OCI-LY3 (cell line): ENCODE data around the gene GSTT2B.
"Not testable (repeated sequence)": the region's sequence is repeated elsewhere in the genome, so short reads cannot be mapped to it uniquely, and the experiment has no call there.

Source experiments
- H2AFZ ChIP-seq: fragments of 200-600, 300-600 bp; shearing (Covaris generic); 2 replicates; pipeline ENCODE4 v1.6.0; 2014; ENCODE audit warnings: antibody characterized with exemption, low read depth, low read length
- H3K27ac ChIP-seq: fragments of 200-600, 300-600 bp; sonication (generic); 2 replicates; pipeline ENCODE4 v1.5.1; 2014; ENCODE audit warnings: mild to moderate bottlenecking, low read length, moderate library complexity, mixed read lengths
- H3K27me3 ChIP-seq: fragments of 200-600, 300-600 bp; sonication (generic); 2 replicates; pipeline ENCODE4 v1.6.1; 2014; ENCODE audit warnings: low read depth, low read length, mixed read lengths
- H3K36me3 ChIP-seq: fragments of 200-600, 300-600 bp; sonication (generic); replicated peaks from 2 replicates; pipeline ENCODE3; 2014; ENCODE audit warnings: low read depth, low read length, mixed read lengths
- H3K4me1 ChIP-seq: fragments of 300-600, 200-600 bp; sonication (generic); 2 replicates; pipeline ENCODE4 v1.6.1; 2014; ENCODE audit warnings: low read length, mixed read lengths
- H3K4me2 ChIP-seq: fragments of 200-600, 300-600 bp; sonication (generic); 2 replicates; pipeline ENCODE4 v1.6.1; 2014; ENCODE audit warnings: low read length, mixed read lengths
- H3K4me3 ChIP-seq: fragments of 300-600, 200-600 bp; sonication (generic); 2 replicates; pipeline ENCODE4 v1.5.1; 2014; ENCODE audit warnings: antibody characterized with exemption, mild to moderate bottlenecking, low read length, moderate library complexity
- H3K79me2 ChIP-seq: fragments of 300-600, 200-600 bp; shearing (Covaris generic); 2 replicates; pipeline ENCODE4 v1.6.1; 2014; ENCODE audit warnings: mild to moderate bottlenecking, low read length, mixed read lengths
- H3K9ac ChIP-seq: fragments of 300-600, 200-600 bp; shearing (Covaris generic); 2 replicates; pipeline ENCODE4 v1.6.0; 2014; ENCODE audit warnings: mild to moderate bottlenecking, low read length, moderate library complexity
- H3K9me3 ChIP-seq: fragments of 200-600, 300-600 bp; shearing (Covaris generic); 2 replicates; pipeline ENCODE4 v1.6.1; 2014; ENCODE audit warnings: low read length, mixed read lengths; ENCODE audit not compliant: insufficient read depth
- H4K20me1 ChIP-seq: fragments of 200-600, 300-600 bp; sonication (generic); 2 replicates; pipeline ENCODE4 v1.6.1; 2016; ENCODE audit warnings: low read length, mixed read lengths; ENCODE audit not compliant: insufficient read depth
- EZH2phosphoT487 ChIP-seq: fragments of 200-600 bp; shearing (Covaris generic); IDR thresholded peaks from 2 replicates; pipeline ENCODE4 v1.6.1; 2018; ENCODE audit warnings: antibody characterized with exemption, mixed run types, low read depth
- TF ChIP-seq, protein P1 (sequence below): fragments of 200-600, 300-600 bp; sonication (generic); IDR thresholded peaks from 2 replicates; pipeline ENCODE4 v1.5.1; 2014; ENCODE audit warnings: antibody characterized with exemption, low read length, low read depth

The GSTT2B gene

DNA sequence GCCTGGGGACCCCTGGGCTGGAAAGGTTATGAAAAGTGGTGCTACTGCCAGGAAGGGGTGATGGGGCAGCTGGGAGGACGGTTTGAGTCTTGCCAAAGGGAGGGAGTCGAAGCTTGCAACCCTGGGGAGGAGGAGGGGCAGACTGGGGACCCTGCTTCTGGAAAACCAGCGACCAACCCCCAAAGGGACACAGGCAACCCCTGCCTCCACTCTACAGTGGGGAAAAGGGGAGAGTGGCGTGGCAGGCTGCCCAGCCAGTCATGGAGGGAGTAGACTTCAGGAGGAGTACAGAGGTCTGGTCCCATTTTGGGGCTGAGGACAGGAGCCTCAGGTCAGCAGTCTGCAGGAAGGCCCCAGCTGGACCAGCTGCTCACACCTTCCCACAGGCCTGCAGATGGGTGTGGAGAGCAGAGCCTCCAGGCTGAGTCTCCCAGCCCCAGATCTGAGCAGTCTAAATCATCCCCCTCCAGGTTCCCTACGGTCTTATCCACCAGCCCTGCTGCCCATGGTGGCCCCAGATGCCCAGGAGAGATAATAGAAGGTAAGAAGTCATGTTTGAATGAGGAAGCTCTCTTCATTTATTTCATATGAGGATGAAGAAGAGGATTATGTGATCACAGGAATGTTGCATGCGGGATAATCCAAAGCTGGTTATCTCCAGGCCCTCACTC, 10.0 kb upstream of the GSTT2B start:
- no peak overlapping the region for H3K4me3 ChIP-seq
- peaks cover 30% of the 10 kb centered on the region for H3K36me3 ChIP-seq
- no peaks in the 10 kb centered on the region for H3K27me3 ChIP-seq
- H3K9me3 ChIP-seq: no peaks in the 10 kb centered on the region
- H3K27ac ChIP-seq: no peak overlapping the region
- TF ChIP-seq, protein P1, sequence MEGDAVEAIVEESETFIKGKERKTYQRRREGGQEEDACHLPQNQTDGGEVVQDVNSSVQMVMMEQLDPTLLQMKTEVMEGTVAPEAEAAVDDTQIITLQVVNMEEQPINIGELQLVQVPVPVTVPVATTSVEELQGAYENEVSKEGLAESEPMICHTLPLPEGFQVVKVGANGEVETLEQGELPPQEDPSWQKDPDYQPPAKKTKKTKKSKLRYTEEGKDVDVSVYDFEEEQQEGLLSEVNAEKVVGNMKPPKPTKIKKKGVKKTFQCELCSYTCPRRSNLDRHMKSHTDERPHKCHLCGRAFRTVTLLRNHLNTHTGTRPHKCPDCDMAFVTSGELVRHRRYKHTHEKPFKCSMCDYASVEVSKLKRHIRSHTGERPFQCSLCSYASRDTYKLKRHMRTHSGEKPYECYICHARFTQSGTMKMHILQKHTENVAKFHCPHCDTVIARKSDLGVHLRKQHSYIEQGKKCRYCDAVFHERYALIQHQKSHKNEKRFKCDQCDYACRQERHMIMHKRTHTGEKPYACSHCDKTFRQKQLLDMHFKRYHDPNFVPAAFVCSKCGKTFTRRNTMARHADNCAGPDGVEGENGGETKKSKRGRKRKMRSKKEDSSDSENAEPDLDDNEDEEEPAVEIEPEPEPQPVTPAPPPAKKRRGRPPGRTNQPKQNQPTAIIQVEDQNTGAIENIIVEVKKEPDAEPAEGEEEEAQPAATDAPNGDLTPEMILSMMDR: no peak
- no peak for TF ChIP-seq EZH2phosphoT487
- H2AFZ ChIP-seq: no peak overlapping the region
- H3K4me2 ChIP-seq: no peak overlapping the region
- H3K4me1 ChIP-seq: no peaks in the 10 kb centered on the region
- H3K9ac ChIP-seq: no peak overlapping the region
- H3K79me2 ChIP-seq: peaks cover 28% of the 10 kb centered on the region
- H4K20me1 ChIP-seq: peaks cover 7% of the 10 kb centered on the region; the same call in 1 of the 2 replicates

DNA sequence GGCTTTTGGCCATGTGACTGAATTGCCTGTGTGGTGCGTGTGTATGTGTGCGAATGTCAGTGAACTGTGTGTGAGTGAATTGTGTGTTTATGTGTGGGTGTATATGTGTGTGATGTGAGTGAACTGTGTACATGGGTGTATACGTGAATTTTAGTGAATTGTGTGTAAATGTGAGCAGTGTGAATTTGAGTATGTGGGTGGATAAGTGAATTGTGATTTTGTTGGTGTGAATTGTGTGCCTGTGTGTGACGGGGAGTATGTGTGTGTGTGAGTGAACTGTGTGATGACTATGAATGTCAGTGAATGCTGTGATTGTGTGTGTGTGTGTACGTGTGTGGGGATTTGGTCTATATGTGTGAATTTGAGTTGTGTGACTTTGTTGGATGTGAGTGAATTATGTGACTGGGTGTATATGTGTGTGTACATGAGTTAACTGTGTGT, 9.2 kb upstream of the GSTT2B start:
- Histone ChIP-seq H3K79me2 (peaks cover 28% of the 10 kb centered on the region), H3K4me1 (no peaks in the 10 kb centered on the region), H3K27ac (no peak overlapping the region), H3K9me3 (no peaks in the 10 kb centered on the region), H3K9ac (no peak overlapping the region), H4K20me1 (peaks cover 7% of the 10 kb centered on the region; the same call in 1 of the 2 replicates), H3K36me3 (peaks cover 30% of the 10 kb centered on the region), H3K4me2 (no peak overlapping the region), H3K4me3 (no peak overlapping the region), H3K27me3 (no peaks in the 10 kb centered on the region), H2AFZ (no peak overlapping the region)
- no peak for TF ChIP-seq EZH2phosphoT487
- TF ChIP-seq, protein P1: no peak

DNA sequence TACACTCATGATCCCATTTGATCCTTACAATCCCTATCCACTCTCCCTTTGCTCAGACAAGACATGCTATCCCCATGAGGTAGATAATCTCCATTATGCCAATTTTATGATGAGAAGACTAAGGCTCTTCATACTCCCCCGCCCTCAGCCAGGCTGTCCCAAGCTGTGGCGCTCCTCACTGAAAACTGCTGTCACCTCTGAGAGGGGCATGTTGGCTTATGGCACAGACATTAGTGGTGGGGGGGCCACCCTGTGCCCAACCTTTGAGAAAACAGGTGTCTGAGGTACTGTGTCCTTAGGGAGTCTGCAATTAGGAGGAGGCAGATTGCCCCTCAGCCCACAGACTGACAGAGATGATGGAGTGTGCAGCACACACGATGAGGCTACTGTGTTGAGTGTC, 8.1 kb upstream of the GSTT2B start:
- no peak for TF ChIP-seq EZH2phosphoT487
- no peak overlapping the region for H3K4me2 ChIP-seq

DNA sequence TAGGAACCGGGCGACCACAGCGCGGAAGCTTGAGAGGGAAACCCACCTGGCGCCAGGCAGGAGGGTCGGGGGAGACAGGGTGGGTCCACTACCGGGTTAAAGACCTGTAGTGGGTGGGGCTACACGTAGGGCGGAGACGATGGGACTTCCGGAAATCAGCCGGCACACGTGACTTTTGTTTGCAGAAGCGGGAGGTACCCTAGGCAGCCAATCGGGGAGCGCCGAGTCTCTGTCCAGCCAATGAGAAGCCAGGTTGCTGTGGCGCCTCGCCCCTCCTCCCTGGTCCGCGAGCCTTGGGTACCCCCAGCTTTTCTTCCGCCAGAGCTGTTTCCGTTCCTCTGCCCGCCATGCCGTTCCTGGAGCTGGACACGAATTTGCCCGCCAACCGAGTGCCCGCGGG, 5.6 kb upstream of the GSTT2B start, which contains the start of gene DDTL:
DDTL (plus strand) TSS at position 321 of the 400 bp plus-strand sequence; CDS start at position 348, 27 bp downstream.
- not testable (repeated sequence) for H4K20me1 ChIP-seq, H3K27me3 ChIP-seq, H3K4me3 ChIP-seq, H3K9ac ChIP-seq, H2AFZ ChIP-seq, H3K9me3 ChIP-seq, H3K27ac ChIP-seq, H3K4me1 ChIP-seq, H3K4me2 ChIP-seq
- H3K79me2 ChIP-seq: peaks cover 23% of the 10 kb centered on the region
- peaks cover 26% of the 10 kb centered on the region for H3K36me3 ChIP-seq

More for the DNA sequence above, 8.1 kb upstream of the GSTT2B start:
- H3K36me3 ChIP-seq: peaks cover 30% of the 10 kb centered on the region
- no peak overlapping the region for H3K4me3 ChIP-seq
- no peaks in the 10 kb centered on the region for H3K9me3 ChIP-seq
- H3K4me1 ChIP-seq: no peaks in the 10 kb centered on the region
- H4K20me1 ChIP-seq: peaks cover 7% of the 10 kb centered on the region; the same call in 1 of the 2 replicates
- H3K79me2 ChIP-seq: peaks cover 28% of the 10 kb centered on the region
- H3K27ac ChIP-seq: no peak overlapping the region
- H2AFZ ChIP-seq: no peak overlapping the region
- H3K9ac ChIP-seq: no peak overlapping the region
- H3K27me3 ChIP-seq: no peaks in the 10 kb centered on the region

DNA sequence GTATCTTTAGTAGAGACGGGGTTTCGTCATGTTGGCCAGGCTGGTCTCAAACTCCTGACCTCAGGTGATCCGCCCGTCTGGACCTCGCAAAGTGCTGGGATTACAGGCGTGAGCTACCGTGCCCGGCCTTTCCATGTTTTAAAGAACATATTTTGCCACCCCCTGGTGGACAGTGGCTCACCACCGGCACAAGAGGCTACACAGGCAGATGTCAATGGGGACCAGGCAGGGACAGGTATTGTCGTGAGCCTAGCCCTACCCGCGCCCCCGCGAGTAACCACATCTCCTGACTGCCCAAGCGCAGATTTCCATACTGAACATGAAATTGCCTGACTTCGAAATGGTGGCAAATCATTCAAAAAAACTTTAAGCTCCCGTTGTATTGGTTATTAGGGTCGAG, 5.1 kb upstream of the GSTT2B start:
- not testable (repeated sequence) for H3K4me1 ChIP-seq, H3K4me3 ChIP-seq, H3K4me2 ChIP-seq, H3K9ac ChIP-seq, H3K9me3 ChIP-seq, H4K20me1 ChIP-seq, H3K27me3 ChIP-seq, H3K27ac ChIP-seq, H2AFZ ChIP-seq
- H3K36me3 ChIP-seq: peaks cover 21% of the 10 kb centered on the region
- H3K79me2 ChIP-seq: peaks cover 18% of the 10 kb centered on the region
